GM12892 (cell line): ENCODE results near the gene TEPSIN.

ENCODE experiments used
- DNase-seq: peaks from one replicate; pipeline ENCODE4 v3.0.0; 2011; ENCODE audit not compliant: insufficient read length
- FAIRE-seq: peaks from 2 replicates; lab custom pipeline; 2011; peaks lifted over from hg19 to GRCh38; lab: Jason Lieb, UNC
- POLR2A ChIP-seq: IDR thresholded peaks from 2 replicates; pipeline ENCODE4 v1.6.1; 2011; ENCODE audit warnings: low read depth, low read length, control low read depth
- POLR2AphosphoS5 ChIP-seq: IDR thresholded peaks from 2 replicates; pipeline ENCODE4 v1.6.1; 2011; ENCODE audit warnings: low read depth, low read length, control low read depth
- TAF1 ChIP-seq: IDR thresholded peaks from 2 replicates; pipeline ENCODE4 v1.6.1; 2011; ENCODE audit warnings: low read depth, mild to moderate bottlenecking, control low read depth, low read length, borderline replicate concordance

Gene TEPSIN

GRCh38 chr17:81207610-81208581 lies 31.0 kb downstream of the TEPSIN start:
- FAIRE-seq (peak; percentile 53), DNase-seq (no peak)
- no peak for TF ChIP-seq POLR2A
- TF ChIP-seq POLR2AphosphoS5, result no peak
- TF ChIP-seq TAF1, result no peak

GRCh38 chr17:81206657-81207056 lies 32.2 kb downstream of the TEPSIN start:
- no peak for TF ChIP-seq TAF1
- TF ChIP-seq POLR2A, result no peak
- TF ChIP-seq POLR2AphosphoS5, result no peak
- no peak for FAIRE-seq
- no peak for DNase-seq

- TF ChIP-seq POLR2A, result no peak
- no peak for TF ChIP-seq TAF1
- TF ChIP-seq POLR2AphosphoS5, result no peak
- DNase-seq (no peak), FAIRE-seq (no peak)
These were observed 32.7 kb downstream of the TEPSIN start for GRCh38 chr17:81206166-81206565.

- no peak for FAIRE-seq
- TF ChIP-seq POLR2A (no peak), POLR2AphosphoS5 (no peak), TAF1 (no peak)
These were observed 34.3 kb downstream of the TEPSIN start for GRCh38 chr17:81204578-81204977.

GRCh38 chr17:81203136-81203535 lies 35.7 kb downstream of the TEPSIN start:
- DNase-seq, result no peak
- no peak for FAIRE-seq
- TF ChIP-seq TAF1 (no peak), POLR2A (no peak), POLR2AphosphoS5 (no peak)

More at GRCh38 chr17:81204578-81204977, 34.3 kb downstream of the TEPSIN start:
- DNase-seq, result no peak

GRCh38 chr17:81202318-81202717 lies 36.5 kb downstream of the TEPSIN start:
- FAIRE-seq (no peak), DNase-seq (no peak)

GRCh38 chr17:81200695-81201580 lies 37.9 kb downstream of the TEPSIN start:
- FAIRE-seq, result peak; percentile 24
- no peak for TF ChIP-seq TAF1
- TF ChIP-seq POLR2A, result no peak
- no peak for TF ChIP-seq POLR2AphosphoS5
- DNase-seq, result peak; percentile 62

More at GRCh38 chr17:81202318-81202717, 36.5 kb downstream of the TEPSIN start:
- TF ChIP-seq POLR2AphosphoS5 (no peak), TAF1 (no peak), POLR2A (no peak)

- FAIRE-seq, result no peak
- TF ChIP-seq POLR2A (no peak), POLR2AphosphoS5 (no peak), TAF1 (no peak)
- DNase-seq, result no peak
These were observed 38.7 kb downstream of the TEPSIN start for GRCh38 chr17:81200201-81200600.

- FAIRE-seq, result no peak
- TF ChIP-seq TAF1 (no peak), POLR2A (no peak), POLR2AphosphoS5 (no peak)
These were observed 39.4 kb downstream of the TEPSIN start for GRCh38 chr17:81199482-81199830.

GRCh38 chr17:81198826-81199481 lies 39.9 kb downstream of the TEPSIN start:
- no peak for DNase-seq
- no peak for FAIRE-seq

More at GRCh38 chr17:81199482-81199830, 39.4 kb downstream of the TEPSIN start:
- DNase-seq, result no peak

More at GRCh38 chr17:81198826-81199481, 39.9 kb downstream of the TEPSIN start:
- TF ChIP-seq TAF1 (no peak), POLR2AphosphoS5 (no peak), POLR2A (no peak)
